ENCODE measurements around the gene MBIP. TPM values are rescaled to one million over a fixed set of nuclear protein-coding genes. Genes with fewer than 3 reads are reported as not detected.

MBIP gene
- total RNA-seq, 1 donor: 17.4 TPM

DNA sequence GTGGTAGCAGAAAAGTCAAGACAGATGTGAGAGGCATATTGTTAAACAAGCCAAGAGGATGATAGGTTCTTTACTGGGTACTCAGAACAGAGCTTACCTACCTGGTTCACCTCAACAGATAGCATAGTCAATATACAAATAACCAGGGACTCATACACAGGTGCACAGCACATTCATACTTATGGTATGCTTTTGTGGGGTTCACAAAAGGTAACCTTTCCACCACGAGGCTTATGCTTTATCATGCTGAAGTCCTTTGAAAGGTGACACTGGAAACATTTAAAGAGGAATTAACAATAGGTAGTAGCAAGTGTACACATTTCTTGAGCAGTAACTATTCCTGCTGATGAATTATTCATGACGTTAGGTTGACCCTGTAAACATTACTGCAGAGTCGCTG lies 42.2 kb upstream of the MBIP start:
- TF ChIP-seq, protein P1, sequence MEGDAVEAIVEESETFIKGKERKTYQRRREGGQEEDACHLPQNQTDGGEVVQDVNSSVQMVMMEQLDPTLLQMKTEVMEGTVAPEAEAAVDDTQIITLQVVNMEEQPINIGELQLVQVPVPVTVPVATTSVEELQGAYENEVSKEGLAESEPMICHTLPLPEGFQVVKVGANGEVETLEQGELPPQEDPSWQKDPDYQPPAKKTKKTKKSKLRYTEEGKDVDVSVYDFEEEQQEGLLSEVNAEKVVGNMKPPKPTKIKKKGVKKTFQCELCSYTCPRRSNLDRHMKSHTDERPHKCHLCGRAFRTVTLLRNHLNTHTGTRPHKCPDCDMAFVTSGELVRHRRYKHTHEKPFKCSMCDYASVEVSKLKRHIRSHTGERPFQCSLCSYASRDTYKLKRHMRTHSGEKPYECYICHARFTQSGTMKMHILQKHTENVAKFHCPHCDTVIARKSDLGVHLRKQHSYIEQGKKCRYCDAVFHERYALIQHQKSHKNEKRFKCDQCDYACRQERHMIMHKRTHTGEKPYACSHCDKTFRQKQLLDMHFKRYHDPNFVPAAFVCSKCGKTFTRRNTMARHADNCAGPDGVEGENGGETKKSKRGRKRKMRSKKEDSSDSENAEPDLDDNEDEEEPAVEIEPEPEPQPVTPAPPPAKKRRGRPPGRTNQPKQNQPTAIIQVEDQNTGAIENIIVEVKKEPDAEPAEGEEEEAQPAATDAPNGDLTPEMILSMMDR (IDR thresholded peaks at IDR 0.05; ENCODE audit: extremely low read depth, low read depth, low read length): no peak
- Histone ChIP-seq H4K20me1 (ENCODE audit: insufficient read depth, low read length) (no peaks in the 10 kb centered on the region), H3K27me3 (ENCODE audit: insufficient read depth, low read length) (no peaks in the 10 kb centered on the region)

DNA sequence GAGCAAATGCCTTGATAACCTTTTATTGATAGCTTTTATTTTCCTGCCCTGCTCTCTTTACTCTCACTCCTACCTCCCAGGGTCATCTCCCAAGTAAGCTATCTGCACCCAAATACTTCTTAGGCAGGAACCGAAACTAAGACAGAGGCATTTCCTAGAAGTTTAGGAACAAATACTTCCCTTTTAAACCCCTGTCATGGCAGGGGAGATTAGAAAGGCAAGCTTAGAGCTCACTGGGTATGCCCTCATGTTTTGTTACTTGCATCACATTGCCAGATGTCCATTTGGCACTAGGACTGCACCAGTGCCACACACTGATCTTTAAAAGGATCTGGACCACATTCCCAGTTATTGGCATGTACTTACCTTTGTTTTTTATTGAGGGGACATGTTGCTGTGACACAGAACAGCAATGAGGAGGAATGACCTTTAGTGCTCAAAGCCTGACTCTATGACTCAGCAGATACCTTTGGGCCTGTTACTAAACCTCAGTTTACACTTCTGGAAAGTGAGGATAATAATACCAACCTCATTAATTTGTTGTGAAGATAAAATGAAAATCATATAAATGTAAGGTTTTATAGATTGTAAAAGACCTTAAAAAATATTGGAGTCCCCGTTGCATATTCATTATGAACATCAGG lies 40.9 kb upstream of the MBIP start:
- H3K4me2 ChIP-seq (ENCODE audit: insufficient read depth, low read length): no peak overlapping the region
- TF ChIP-seq, protein P1 (IDR thresholded peaks at IDR 0.05; ENCODE audit: extremely low read depth, low read depth, low read length): no peak
- no peaks in the 10 kb centered on the region for H3K36me3 ChIP-seq (ENCODE audit: insufficient read depth, low read length)
- H2AFZ ChIP-seq (ENCODE audit: low read length): no peak overlapping the region
- H3K27me3 ChIP-seq (ENCODE audit: insufficient read depth, low read length): no peaks in the 10 kb centered on the region
- H3K4me3 ChIP-seq (ENCODE audit: insufficient read depth, low read length): no peak overlapping the region
- H3K79me2 ChIP-seq (ENCODE audit: insufficient read depth, low read length): no peaks in the 10 kb centered on the region
- no peaks in the 10 kb centered on the region for H4K20me1 ChIP-seq (ENCODE audit: insufficient read depth, low read length)
- H3K4me1 ChIP-seq (ENCODE audit: insufficient read depth, low read length): no peaks in the 10 kb centered on the region
- no peak overlapping the region for H3K27ac ChIP-seq (ENCODE audit: low read depth, low read length)
- H3K9me3 ChIP-seq (ENCODE audit: low read depth, low read length): no peaks in the 10 kb centered on the region
- no peak for DNase-seq (ENCODE audit: insufficient read length, low spot score, missing footprints)

More for the DNA sequence above, 42.2 kb upstream of the MBIP start:
- Histone ChIP-seq H2AFZ (ENCODE audit: low read length) (no peak overlapping the region), H3K36me3 (ENCODE audit: insufficient read depth, low read length) (no peaks in the 10 kb centered on the region), H3K79me2 (ENCODE audit: insufficient read depth, low read length) (no peaks in the 10 kb centered on the region), H3K4me1 (ENCODE audit: insufficient read depth, low read length) (no peaks in the 10 kb centered on the region), H3K9me3 (ENCODE audit: low read depth, low read length) (no peaks in the 10 kb centered on the region), H3K4me3 (ENCODE audit: insufficient read depth, low read length) (no peak overlapping the region), H3K4me2 (ENCODE audit: insufficient read depth, low read length) (no peak overlapping the region), H3K27ac (ENCODE audit: low read depth, low read length) (no peak overlapping the region)
- no peak for DNase-seq (ENCODE audit: insufficient read length, low spot score, missing footprints)

DNA sequence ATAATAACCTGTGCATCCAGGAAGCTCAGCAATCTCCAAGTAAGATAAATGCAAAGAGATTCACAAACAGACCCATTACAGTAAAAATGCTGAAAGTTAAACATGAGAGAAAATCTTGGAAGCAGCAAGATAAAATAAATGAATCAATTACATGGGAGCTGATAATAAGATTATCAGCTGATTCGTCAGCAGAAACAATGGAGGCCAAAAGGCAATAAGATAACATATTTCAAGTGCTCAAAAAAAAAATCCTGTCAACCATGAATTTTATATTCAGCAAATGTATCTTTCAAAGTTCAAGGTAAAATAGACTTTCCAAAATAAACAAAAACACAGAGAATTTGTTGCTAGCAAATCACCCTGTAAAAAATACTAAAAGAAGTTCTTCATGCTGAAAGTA lies 36.4 kb upstream of the MBIP start:
- Histone ChIP-seq H3K27ac (ENCODE audit: low read depth, low read length) (no peak overlapping the region), H3K36me3 (ENCODE audit: insufficient read depth, low read length) (no peaks in the 10 kb centered on the region)

DNA sequence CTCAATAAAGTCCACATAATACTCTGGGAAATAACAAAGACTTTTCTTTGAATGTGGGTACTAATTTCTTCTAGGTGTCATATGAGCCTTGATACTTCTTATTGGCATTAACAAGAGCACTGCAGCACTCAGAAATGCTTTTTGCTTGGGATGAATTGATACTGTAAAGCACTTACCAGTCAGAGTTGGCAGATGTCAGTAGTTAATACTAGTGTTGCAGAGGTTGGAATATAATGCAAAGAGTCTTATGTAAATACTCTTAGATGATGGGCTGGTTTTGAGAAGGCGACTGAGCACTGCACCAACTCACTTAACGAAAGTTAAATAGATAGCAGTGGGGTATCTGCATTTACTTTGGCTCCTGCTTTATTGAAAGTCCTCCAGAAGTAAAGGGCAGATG lies 25.6 kb upstream of the MBIP start:
- TF ChIP-seq, protein P1 (IDR thresholded peaks at IDR 0.05; ENCODE audit: extremely low read depth, low read depth, low read length): no peak
- no peaks in the 10 kb centered on the region for H3K36me3 ChIP-seq (ENCODE audit: insufficient read depth, low read length)
- no peak overlapping the region for H3K4me2 ChIP-seq (ENCODE audit: insufficient read depth, low read length)
- H3K79me2 ChIP-seq (ENCODE audit: insufficient read depth, low read length): no peaks in the 10 kb centered on the region
- H3K4me1 ChIP-seq (ENCODE audit: insufficient read depth, low read length): no peaks in the 10 kb centered on the region
- no peak overlapping the region for H3K4me3 ChIP-seq (ENCODE audit: insufficient read depth, low read length)
- H4K20me1 ChIP-seq (ENCODE audit: insufficient read depth, low read length): no peaks in the 10 kb centered on the region
- H2AFZ ChIP-seq (ENCODE audit: low read length): no peak overlapping the region
- no peaks in the 10 kb centered on the region for H3K27me3 ChIP-seq (ENCODE audit: insufficient read depth, low read length)
- H3K9me3 ChIP-seq (ENCODE audit: low read depth, low read length): no peaks in the 10 kb centered on the region
- no peak for DNase-seq (ENCODE audit: insufficient read length, low spot score, missing footprints)
- H3K27ac ChIP-seq (ENCODE audit: low read depth, low read length): no peak overlapping the region

More for the DNA sequence above, 36.4 kb upstream of the MBIP start:
- Histone ChIP-seq H3K9me3 (ENCODE audit: low read depth, low read length) (no peaks in the 10 kb centered on the region), H3K79me2 (ENCODE audit: insufficient read depth, low read length) (no peaks in the 10 kb centered on the region), H3K4me3 (ENCODE audit: insufficient read depth, low read length) (no peak overlapping the region), H3K27me3 (ENCODE audit: insufficient read depth, low read length) (no peaks in the 10 kb centered on the region), H4K20me1 (ENCODE audit: insufficient read depth, low read length) (no peaks in the 10 kb centered on the region), H3K4me1 (ENCODE audit: insufficient read depth, low read length) (no peaks in the 10 kb centered on the region), H3K4me2 (ENCODE audit: insufficient read depth, low read length) (no peak overlapping the region), H2AFZ (ENCODE audit: low read length) (no peak overlapping the region)
- TF ChIP-seq, protein P1 (IDR thresholded peaks at IDR 0.05; ENCODE audit: extremely low read depth, low read depth, low read length): no peak
- DNase-seq (ENCODE audit: insufficient read length, low spot score, missing footprints): no peak
